T-helper 2 cell (primary cell): Measurements from ENCODE around the gene PLA1A.

Experiments used
- DNase-seq, 5 experiments: peaks; one replicate each; pipeline versions ENCODE4 v3.0.0 to v3.0.0-alpha.2; 2012 to 2022

Gene PLA1A

DNA sequence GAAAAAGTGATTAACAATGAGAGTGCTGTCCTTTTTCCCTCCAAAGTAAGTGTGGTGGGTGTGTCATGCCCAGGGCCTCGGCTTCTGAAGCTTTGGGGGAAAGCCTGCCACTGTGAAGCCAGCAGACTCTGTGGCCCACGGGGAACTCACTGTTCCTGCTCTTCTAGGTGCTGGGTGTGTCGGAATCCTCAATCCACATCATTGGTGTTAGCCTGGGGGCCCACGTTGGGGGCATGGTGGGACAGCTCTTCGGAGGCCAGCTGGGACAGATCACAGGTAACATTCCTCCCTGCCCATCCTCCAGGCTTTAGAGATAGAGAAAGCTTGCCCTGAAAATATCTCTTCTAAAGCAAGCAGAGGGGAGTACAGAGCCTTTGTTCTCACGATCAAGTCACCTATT lies 11.6 kb downstream of the PLA1A start:
- DNase-seq, result no peak

DNA sequence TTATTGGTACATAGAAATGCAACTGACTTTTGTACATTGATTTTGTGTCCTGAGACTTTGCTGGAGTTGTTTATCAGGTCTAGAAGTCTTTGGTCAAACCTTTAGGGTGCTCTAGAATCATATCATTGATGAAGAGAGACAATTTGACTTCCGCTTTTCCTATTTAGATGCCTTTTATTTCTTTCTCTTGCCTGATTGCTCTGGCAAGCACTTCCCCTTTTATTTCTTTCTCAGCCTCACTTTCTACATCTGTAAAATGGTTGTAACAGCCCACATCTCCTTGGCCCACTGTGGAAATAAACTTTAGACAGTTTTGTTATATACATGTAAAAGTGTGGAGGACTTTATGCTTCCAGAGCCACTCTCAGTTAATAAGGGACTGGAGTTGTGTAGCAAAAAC lies 14.0 kb downstream of the PLA1A start:
- DNase-seq, result no peak

DNA sequence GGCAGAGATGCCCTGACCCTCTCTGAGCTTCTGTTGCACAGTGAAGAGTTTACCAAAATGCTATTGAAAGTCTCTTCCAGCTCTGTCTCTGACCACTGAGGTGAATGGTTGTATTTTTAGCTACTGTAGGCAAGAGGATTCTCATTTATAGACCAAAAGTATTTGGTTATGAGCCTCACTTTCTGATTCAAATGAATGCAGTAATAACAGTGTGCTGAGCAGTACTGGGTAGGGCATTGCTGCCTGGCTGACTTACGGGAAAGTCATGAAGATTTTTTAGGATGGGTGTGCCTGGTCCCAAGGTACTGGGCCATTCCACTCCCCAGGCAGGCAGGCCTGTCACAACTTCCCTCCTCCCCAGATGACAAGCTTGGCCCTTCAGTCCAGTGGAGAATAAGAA lies 15.5 kb downstream of the PLA1A start:
- no peak for DNase-seq

DNA sequence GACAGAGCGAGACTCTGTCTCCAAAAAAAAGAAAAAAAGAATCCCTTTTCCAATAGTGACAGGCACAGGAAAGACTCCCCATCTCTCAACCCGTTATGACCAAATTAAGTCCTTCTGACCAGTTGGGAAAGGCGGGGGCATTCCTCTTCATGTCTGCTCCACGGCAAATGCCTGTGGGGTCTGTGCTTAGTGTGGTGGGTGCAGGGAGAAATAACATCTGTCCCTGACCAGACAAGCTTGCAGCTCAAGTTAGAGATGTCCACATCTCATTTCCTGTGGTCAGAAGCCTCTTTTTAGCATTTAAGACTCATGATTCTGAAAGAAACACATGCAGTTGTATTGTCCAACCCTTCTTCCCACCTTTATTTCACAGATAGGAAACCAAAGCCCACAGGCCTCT lies 16.2 kb downstream of the PLA1A start:
- no peak for DNase-seq

- no peak for DNase-seq
Observed at GRCh38 chr3:119616056-119616455, 18.4 kb downstream of the PLA1A start.

DNA sequence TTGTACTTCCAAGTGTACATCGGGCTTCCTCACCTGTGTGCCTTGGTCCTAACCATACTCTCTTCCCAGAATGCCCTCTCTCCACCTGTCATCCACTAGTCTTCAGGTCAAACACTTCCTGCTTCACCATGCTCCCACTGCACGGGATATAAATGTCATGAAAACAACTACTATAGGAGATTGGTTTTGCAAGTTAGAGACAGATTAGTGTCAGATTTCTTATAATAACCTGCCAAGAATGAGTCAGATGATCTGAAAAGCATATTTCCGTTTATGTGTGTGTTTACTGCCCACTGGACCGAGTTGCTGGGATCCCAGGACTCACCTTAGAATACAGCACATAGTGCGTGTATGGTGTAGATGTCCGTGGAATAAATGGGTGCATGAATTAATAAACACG lies 21.4 kb downstream of the PLA1A start:
- no peak for DNase-seq

GRCh38 chr3:119620899-119621298 lies 23.2 kb downstream of the PLA1A start:
- DNase-seq, result no peak

- DNase-seq, result no peak
Observed at GRCh38 chr3:119624002-119624720, 26.5 kb downstream of the PLA1A start.

GRCh38 chr3:119625451-119626153 lies 27.9 kb downstream of the PLA1A start:
- no peak for DNase-seq

DNA sequence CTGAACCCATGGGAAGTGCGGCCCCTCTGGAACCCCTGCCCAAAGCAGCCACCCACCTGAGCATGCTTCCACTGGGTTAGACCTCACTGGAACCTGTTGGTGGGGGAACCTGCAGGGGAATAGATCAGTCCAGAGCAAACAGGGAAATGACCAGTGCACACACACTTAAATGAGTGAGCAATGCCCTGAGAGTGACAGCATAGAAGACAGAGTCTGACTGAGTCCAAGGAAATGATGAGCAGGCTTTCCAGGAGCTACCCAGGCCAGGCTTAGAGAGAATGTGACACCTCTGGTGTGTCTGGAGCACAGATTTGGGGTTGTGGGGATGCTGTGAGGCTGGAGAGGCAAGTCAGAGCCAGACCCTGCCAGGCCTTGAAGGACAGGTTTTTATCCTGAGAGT lies 28.5 kb downstream of the PLA1A start:
- DNase-seq, result no peak

DNA sequence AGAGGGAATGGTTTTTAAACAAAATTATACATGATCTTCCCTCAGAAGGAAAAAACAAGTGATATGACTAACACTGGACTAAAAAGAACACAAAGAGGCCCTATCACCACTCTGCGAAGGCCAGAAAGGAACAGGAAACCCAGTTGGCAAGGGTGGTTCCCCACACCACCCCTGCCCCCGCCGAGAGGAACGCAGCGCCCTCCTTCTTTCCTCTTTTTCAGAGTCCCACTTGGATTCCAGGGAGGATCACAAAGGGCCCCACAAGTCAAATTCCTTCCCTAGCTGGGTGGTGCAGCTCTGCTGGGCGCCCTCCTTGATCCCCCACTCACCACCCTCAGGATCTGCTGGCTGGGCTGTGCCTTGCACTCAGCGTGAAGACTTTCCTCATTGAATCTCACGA lies 29.8 kb downstream of the PLA1A start:
- DNase-seq, result peak in 1 of 5 experiments; percentile 56

DNA sequence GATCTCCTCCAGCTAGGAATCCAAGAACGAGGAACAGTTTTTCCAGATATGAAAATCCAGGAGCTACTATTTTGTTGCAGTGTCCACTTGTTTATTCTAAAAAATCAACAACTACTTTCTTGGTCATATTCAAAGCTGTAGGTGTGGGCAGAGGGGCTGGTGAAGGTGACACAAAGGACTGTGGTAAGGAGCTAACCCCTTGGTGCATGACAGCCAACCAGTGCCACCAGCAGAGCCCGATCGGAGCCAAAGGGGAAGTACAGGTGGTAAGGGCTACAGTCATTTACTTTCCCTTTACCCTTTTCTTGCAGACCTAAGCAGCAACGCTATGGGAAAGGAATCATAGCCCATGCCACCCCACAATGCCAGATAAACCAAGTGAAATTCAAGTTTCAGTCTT lies 30.7 kb downstream of the PLA1A start:
- peak in 2 of 5 experiments; percentile 22 to 75 for DNase-seq

DNA sequence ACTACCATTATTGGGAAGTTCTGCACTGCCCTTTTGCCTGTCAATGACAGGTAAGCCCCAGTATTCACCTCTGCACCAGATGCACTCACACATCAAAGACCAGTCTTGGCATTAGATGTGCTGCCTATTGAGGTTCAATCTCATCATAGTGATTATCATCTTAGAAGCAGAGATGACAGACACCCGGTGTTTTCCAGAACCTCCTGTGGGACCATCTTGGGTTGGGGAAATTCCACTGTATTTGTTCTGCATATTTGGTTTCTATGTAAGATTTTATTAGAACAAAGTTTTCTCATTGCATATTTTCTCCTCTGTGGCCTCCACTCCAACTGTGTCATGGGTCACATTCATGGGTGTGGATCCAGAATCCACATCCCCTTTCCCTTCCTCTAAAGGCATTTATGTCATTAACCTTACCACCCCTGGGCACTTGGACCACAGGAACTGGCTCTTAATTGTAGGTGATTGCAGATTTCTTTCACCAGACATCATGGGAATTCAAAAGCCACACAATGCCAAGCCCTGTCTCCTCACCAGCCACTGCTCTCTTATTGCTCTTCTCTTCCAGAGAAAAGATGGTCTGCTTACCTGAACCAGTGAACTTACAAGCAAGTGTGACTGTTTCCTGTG lies 31.2 kb downstream of the PLA1A start:
- no peak for DNase-seq

DNA sequence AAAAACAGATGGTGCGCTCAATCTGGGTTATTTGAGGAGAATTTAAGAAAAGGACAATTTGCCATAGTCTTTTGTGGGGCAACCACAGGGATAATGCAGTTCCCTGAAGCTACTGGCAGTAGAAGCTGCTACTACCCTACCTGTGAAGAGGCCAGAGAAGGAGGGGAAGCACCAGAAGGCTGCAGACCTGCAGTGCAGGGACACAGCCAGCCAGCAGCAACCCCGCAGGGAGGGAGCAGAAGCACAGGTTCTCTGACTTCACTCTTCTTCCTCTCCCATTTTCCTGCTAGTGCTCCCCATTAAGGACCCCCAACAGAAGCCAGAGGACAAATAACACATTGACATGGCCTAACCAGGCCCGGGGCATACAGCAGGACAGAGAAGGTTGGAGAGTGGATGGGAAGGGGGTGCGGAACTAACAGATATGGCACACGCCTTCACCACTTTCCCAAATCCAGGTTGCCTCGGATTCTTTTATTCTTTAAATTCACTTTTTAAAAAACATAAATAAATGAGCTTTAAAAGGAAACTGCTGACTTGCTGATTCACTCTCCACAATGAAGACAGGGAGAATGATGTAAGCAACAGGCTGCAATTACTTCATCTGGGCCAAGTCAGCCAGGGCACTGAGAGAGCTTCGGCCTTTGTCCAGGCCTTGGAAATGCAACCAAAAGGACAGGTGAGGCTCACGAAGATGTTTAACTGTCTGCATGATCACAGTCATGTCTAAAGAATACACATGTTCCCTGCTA lies 32.6 kb downstream of the PLA1A start:
- no peak for DNase-seq

GRCh38 chr3:119630880-119631329 lies 33.2 kb downstream of the PLA1A start:
- DNase-seq, result no peak

DNA sequence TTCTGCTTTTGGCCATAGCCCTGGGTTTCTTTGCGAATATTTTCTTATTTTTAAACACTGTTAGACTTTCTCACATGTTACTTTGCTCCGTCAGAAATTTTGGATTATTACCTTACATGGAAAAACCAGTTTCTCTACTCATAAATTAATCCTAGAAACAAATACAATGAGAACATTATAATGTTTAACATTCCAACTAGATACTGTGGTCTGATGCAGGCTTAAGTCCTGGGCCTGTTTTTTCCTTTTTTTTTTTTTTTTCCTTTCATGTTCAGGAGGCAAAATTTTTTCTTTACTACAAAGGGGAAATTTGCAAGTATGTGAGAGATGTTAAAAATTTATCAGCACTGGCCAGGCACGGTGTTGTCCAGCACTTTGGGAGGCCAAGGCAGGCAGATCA lies 33.8 kb downstream of the PLA1A start:
- no peak for DNase-seq

DNA sequence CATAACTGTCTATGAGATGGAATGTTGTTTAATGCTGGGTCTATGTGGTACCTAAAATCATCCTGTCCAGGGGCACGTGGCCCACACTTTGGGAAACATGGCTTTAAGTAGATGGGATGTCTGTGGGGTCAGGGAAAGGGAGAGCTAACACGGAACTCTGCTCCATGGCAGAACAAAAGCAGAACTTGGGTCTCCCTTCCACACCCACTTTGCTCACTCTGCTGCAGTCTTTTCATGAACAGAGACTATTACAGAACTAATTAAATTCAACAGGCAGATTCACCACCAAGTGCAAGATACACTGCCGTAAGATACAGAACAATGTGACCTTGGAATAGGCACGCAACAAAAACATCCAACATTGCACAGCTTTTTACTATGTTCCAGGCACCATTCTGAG lies 34.5 kb downstream of the PLA1A start:
- DNase-seq, result no peak

DNA sequence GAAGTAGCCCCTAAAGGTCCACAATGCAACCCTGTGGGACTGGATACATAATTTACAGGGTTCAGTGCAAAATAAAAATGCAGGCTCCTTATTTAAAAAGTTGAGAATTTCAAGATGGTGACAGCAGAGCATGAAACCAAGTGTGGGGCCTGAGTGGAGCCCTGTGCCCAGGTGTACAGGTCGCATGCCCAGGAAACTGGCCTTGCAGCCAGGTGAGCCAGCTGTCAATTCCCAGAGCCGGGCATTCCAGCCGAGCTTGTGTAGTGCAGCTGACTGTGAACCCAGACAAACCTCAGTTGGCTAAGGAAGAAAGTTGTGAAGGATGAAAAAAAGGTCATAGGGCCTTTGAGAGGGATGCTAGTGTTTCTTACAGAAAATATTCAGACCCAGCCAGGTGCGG lies 35.1 kb downstream of the PLA1A start:
- DNase-seq, result no peak

DNA sequence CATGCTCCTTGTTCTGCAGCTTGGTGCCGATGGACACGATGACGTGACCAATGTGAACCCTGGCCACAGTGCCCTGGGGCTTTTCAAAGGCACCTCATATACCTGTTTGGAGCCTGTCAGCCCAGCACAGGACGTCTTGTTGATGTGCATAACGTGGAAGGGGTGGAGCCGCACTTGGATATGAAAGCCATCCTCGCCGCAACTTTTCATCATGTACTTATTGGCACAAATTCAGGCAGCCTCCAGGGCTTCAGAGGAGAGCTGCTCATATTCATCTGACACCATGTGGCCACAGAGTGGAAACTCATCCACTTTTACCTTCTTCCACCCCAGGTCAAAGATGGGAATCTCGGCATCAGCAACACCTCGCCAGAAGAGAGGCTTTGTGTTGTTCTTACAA lies 38.0 kb downstream of the PLA1A start:
- DNase-seq, result no peak

DNA sequence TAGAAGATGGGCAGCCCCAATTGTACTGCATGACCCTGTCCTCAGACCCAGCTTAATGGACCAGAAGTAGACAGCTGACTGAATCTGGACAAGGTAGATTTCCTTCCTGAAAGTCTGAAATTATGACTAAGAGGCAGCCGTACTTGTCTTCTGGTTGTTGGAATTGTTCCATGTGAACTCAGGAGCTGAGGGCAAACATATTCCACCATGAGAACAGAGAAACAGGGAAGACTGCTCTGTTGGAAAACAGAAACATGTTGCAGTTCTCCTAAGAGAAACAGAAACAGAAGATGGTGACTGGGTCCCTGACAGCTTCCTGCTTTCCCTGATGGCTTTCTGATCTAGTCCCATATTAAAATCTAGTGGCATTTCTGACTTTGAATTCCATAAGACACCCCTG lies 38.6 kb downstream of the PLA1A start:
- DNase-seq, result no peak

GRCh38 chr3:119636891-119637611 lies 39.4 kb downstream of the PLA1A start:
- no peak for DNase-seq

DNA sequence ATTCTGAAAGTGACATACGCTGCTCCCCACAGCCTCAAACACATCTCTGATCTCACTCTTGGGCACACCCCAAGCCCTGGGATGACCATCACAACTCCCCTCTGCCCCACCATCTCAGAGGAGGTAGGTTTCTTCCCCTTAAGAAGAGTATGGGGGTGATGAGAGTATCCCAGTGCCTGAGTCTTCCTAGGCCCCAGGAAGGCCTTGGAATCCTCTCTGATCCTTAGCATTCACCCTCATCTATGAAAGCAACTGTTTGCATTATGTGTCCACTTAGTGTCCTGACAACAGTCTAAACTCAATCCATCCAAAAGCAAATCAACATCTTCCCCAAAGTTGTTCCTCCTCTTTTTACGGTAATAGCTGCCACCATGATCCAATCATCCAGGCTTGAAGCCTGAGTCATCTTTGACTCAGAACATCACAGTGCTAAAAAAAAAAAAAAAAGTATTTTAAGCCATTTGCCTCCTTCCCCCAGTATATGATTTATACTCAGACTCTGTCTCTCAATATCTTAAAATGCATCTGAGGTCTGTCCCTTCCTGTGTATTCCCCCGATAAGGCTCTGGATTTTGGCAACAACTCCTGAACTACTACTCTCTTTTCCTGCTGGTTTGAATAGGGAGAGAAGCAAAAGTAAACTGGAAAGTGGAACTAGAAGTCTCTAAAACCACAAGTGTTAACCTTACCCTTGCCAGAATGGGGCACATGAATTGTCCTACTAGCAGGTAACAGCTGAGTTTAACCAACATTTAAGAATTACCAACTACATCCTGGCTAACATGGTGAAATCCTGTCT lies 40.2 kb downstream of the PLA1A start:
- DNase-seq, result peak in 1 of 5 experiments; percentile 75
